SH-SY5Y (cell line): ENCODE results near the gene MTG2.

Experiments
- GATA2 ChIP-seq: IDR thresholded peaks from 2 replicates; pipeline ENCODE4 v1.6.1; 2011; ENCODE audit warnings: mild to moderate bottlenecking, low read depth, low read length
- GATA3 ChIP-seq: IDR thresholded peaks from 2 replicates; pipeline ENCODE4 v1.6.1; 2011; ENCODE audit warnings: low read depth, mild to moderate bottlenecking, low read length, moderate library complexity

The MTG2 gene

DNA sequence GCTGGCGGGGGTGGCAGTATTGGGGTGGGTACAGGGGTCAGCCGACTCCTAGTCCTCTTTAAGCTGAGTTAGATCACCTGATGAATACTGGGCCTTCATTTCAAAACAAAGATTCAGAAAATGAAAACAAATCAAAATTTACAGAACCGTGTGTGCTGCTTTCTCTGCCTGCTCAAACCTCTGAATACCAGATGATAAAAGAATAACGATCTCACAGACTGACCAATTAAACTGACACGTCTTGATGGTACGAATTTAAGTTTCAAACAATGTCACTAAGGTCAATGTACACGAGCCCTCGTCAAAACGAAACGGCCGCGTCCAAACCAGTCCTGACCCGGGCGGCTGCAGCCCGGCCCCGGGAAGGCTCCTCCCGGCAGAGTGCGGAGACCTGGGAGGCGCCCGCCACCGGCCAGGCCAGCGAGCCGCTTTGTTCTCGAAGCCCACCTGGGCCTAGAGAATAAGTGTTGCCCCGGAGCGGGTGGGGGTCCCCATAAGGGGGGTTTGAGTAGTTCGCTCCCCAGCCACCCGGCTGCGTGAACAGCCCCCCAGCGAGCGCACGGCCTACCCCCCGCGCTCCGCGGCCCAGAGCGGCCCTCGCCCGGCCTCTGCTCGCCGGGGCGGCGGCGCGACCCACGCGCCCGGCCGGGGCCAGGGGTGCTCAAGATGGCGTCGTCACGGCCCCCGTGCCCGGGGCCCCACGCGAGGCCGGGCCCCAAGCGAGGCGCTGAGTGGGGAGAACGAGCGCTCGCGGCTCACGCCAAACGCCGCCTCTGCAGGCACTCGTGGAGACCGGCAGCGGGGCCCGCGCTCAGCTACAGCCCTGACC, 40.4 kb upstream of the MTG2 start:
- TF ChIP-seq GATA3 (no peak), GATA2 (no peak)

DNA sequence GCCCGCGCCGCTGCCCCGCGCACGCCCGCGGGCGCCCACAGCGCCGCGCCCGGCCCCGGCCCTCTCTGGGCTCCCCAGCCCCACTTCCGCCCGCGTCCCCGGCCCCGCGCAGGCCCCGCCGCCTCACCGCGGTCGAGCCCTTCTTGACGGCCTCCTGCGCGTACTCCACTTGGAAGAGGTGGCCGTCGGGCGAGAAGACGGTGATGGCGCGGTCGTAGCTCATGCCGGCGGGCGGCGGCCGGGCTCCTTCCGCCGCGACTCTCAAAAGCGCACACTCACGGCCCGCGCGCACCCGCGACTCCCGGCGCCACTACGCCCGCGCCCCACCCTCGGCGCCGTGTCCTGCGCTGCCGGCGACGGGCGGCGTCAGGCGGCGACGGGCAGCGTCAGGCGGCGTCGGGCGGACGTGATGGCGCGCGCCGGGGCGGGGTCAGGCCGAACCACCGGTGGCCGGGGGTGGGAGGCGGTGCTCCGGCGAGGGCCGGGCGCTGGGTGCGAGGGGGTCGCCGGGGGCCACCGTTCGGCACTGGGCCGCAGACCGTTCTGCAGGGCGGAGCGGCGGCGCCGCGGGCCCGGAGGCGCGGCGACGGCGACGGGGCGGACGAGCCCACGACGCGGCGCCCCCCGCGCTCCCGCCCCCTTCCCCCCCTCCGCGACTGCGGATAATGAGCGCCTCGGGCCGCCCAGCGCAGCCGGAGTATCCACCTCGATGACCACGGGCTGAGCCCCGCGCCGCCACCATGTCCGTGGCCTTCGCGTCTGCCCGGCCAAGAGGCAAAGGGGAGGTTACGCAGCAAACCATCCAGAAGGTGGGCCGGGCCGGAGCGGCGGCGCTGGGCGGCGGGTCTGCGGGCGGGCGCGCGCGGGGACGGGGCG, 39.5 kb upstream of the MTG2 start, which contains the start of the genes PSMA7 and SS18L1:
Gene PSMA7 (minus strand): TSS at position 314 of the 876 bp plus-strand sequence. CDS start 91 bp downstream, at position 223.
Gene SS18L1 (plus strand): TSS at position 689 of the 876 bp plus-strand sequence. CDS start 52 bp downstream, at position 741.
- TF ChIP-seq GATA3 (no peak), GATA2 (no peak)

GRCh38 chr20:62143957-62144825, 38.6 kb upstream of the MTG2 start:
- TF ChIP-seq GATA2 (no peak), GATA3 (no peak)

- TF ChIP-seq GATA2: no peak
- TF ChIP-seq GATA3: no peak
Measured at GRCh38 chr20:62145688-62146018, 37.2 kb upstream of the MTG2 start.

GRCh38 chr20:62146019-62146755, 36.6 kb upstream of the MTG2 start:
- TF ChIP-seq GATA2 (no peak), GATA3 (no peak)

GRCh38 chr20:62147125-62147524, 35.7 kb upstream of the MTG2 start:
- TF ChIP-seq GATA3: no peak
- TF ChIP-seq GATA2: no peak

DNA sequence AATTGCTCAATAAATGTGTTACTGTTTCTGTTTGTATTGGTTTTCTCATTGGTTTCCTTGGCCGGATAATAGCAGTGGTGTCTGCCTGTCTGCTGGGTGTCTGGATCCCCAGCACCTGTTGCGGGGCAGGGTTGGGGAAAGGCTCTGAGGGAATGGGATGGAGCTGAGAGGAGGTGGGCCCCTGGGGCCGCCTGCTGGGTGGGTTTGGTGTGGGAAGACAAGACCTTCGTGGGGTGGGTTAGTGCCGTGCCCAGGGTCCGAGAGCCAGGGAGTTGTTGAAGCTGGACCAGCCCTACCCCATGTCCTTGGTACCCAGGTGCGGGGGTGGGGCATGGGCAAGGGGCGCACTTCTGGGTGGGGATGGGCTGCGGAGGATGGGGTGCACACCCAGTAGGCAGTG, 35.3 kb upstream of the MTG2 start:
- TF ChIP-seq GATA3 (no peak), GATA2 (no peak)

GRCh38 chr20:62148908-62149314, 33.9 kb upstream of the MTG2 start:
- no peak for TF ChIP-seq GATA3
- no peak for TF ChIP-seq GATA2

DNA sequence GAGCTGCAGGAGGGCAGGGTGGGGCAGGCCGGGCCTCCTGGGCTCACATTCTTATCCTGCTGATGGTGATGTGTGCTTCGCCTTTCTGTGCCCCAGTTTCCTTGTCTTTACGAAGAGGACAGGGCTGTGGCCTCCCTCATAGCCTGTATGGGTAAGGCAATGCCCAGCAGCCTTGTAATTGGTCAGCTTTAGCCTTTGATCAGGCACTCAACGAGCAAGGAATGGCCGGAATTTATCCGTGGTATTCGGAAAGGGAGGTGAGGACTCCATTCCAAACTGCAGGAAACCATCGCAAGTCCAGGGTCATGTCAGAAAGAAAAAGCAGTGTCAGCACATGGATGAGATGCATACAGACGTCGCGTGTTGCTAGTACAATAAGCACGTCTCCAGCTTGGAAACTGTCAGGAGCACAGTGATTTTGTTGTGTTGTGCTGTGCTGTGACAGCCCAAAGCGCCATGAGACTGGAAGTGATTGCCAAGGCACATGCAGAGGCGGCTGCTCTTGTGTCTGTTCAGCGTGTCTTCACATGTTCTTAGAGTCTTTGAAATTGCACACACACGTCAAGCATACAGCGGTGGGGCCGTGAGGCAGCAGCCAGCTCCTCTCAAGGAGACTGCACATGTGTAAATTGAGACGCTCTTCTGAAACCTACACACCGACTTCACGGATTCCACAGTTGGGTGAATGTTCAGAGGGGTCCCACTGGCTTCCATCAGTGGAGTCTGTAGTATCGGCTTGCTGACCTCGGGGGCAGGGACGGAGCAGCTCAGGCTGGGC, 33.1 kb upstream of the MTG2 start:
- TF ChIP-seq GATA2: no peak
- no peak for TF ChIP-seq GATA3

GRCh38 chr20:62150310-62150575, 32.6 kb upstream of the MTG2 start:
- TF ChIP-seq GATA3: no peak
- TF ChIP-seq GATA2: no peak

- no peak for TF ChIP-seq GATA2
- no peak for TF ChIP-seq GATA3
Measured at GRCh38 chr20:62151225-62151624, 31.6 kb upstream of the MTG2 start.

GRCh38 chr20:62151835-62152364, 30.9 kb upstream of the MTG2 start:
- no peak for TF ChIP-seq GATA2
- no peak for TF ChIP-seq GATA3
